Measurements from ENCODE around the gene TENM4. TPM values are rescaled to one million over a fixed set of nuclear protein-coding genes. Genes with fewer than 3 reads are reported as not detected.

Gene TENM4
- total RNA-seq, 1 experiment from 2014 or later, result 25.0 TPM

GRCh38 chr11:78706551-78706950 lies 734.3 kb downstream of the TENM4 start (continued):
- TF ChIP-seq, protein P1, sequence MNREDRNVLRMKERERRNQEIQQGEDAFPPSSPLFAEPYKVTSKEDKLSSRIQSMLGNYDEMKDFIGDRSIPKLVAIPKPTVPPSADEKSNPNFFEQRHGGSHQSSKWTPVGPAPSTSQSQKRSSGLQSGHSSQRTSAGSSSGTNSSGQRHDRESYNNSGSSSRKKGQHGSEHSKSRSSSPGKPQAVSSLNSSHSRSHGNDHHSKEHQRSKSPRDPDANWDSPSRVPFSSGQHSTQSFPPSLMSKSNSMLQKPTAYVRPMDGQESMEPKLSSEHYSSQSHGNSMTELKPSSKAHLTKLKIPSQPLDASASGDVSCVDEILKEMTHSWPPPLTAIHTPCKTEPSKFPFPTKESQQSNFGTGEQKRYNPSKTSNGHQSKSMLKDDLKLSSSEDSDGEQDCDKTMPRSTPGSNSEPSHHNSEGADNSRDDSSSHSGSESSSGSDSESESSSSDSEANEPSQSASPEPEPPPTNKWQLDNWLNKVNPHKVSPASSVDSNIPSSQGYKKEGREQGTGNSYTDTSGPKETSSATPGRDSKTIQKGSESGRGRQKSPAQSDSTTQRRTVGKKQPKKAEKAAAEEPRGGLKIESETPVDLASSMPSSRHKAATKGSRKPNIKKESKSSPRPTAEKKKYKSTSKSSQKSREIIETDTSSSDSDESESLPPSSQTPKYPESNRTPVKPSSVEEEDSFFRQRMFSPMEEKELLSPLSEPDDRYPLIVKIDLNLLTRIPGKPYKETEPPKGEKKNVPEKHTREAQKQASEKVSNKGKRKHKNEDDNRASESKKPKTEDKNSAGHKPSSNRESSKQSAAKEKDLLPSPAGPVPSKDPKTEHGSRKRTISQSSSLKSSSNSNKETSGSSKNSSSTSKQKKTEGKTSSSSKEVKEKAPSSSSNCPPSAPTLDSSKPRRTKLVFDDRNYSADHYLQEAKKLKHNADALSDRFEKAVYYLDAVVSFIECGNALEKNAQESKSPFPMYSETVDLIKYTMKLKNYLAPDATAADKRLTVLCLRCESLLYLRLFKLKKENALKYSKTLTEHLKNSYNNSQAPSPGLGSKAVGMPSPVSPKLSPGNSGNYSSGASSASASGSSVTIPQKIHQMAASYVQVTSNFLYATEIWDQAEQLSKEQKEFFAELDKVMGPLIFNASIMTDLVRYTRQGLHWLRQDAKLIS (CRISPR knock-in tag; IDR thresholded peaks at IDR 0.05; ENCODE audit: borderline replicate concordance), result no peak

GRCh38 chr11:78704811-78705210 lies 736.0 kb downstream of the TENM4 start:
- Mint-ChIP-seq H3K27ac (no peak overlapping the region), H3K4me3 (no peak overlapping the region), H3K27me3 (ENCODE audit: low read depth) (no peaks in the 10 kb centered on the region), H3K9me3 (no peaks in the 10 kb centered on the region), H3K36me3 (no peaks in the 10 kb centered on the region), H3K4me1 (no peaks in the 10 kb centered on the region)
- no peak; the same call in 1 of the 2 replicates for ATAC-seq
- ChIA-PET CTCF (interaction anchor here (1.2 to 3.2 kb wide), 2 partner anchors 11 to 60 kb away, joined by 3 to 20 read pairs; no protein-coding TSS in a partner anchor), POLR2A (no interaction called here)
- TF ChIP-seq TCF7 (CRISPR knock-in tag; IDR thresholded peaks at IDR 0.05; ENCODE audit: low read depth), result no peak
- no peak for TF ChIP-seq ZNF232 (CRISPR knock-in tag; IDR thresholded peaks at IDR 0.05)
- TF ChIP-seq MYBL2 (CRISPR knock-in tag; IDR thresholded peaks at IDR 0.05), result no peak
- TF ChIP-seq NR1H2 (CRISPR knock-in tag; IDR thresholded peaks at IDR 0.05), result no peak
- TF ChIP-seq, protein P2, sequence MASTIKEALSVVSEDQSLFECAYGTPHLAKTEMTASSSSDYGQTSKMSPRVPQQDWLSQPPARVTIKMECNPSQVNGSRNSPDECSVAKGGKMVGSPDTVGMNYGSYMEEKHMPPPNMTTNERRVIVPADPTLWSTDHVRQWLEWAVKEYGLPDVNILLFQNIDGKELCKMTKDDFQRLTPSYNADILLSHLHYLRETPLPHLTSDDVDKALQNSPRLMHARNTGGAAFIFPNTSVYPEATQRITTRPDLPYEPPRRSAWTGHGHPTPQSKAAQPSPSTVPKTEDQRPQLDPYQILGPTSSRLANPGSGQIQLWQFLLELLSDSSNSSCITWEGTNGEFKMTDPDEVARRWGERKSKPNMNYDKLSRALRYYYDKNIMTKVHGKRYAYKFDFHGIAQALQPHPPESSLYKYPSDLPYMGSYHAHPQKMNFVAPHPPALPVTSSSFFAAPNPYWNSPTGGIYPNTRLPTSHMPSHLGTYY (CRISPR knock-in tag; IDR thresholded peaks at IDR 0.05), result no peak
- TF ChIP-seq JUN (CRISPR knock-in tag; IDR thresholded peaks at IDR 0.05), result no peak
- no peak for TF ChIP-seq ZNF423 (CRISPR knock-in tag; IDR thresholded peaks at IDR 0.05)
- TF ChIP-seq FOXP1 (CRISPR knock-in tag; IDR thresholded peaks at IDR 0.05; ENCODE audit: borderline replicate concordance), result no peak
- no peak for TF ChIP-seq GTF2I (CRISPR knock-in tag; conservative IDR thresholded peaks at IDR 0.05)
- TF ChIP-seq, protein P3, sequence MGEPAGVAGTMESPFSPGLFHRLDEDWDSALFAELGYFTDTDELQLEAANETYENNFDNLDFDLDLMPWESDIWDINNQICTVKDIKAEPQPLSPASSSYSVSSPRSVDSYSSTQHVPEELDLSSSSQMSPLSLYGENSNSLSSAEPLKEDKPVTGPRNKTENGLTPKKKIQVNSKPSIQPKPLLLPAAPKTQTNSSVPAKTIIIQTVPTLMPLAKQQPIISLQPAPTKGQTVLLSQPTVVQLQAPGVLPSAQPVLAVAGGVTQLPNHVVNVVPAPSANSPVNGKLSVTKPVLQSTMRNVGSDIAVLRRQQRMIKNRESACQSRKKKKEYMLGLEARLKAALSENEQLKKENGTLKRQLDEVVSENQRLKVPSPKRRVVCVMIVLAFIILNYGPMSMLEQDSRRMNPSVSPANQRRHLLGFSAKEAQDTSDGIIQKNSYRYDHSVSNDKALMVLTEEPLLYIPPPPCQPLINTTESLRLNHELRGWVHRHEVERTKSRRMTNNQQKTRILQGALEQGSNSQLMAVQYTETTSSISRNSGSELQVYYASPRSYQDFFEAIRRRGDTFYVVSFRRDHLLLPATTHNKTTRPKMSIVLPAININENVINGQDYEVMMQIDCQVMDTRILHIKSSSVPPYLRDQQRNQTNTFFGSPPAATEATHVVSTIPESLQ (CRISPR knock-in tag; IDR thresholded peaks at IDR 0.05), result no peak
- TF ChIP-seq FOXK1 (CRISPR knock-in tag; IDR thresholded peaks at IDR 0.05), result no peak
- TF ChIP-seq EMX1 (CRISPR knock-in tag; IDR thresholded peaks at IDR 0.05), result no peak
- DNase-seq (ENCODE audit: low spot score), result no peak

- ChIA-PET CTCF (interaction anchor here (4.6 kb wide), 1 partner anchor 17 kb away, joined by 28 read pairs; no protein-coding TSS in a partner anchor), POLR2A (interaction anchor here (0.6 kb wide), 1 partner anchor 125 kb away, joined by 3 read pairs; the partner anchor contains the start of gene NARS2)
- Mint-ChIP-seq H3K27me3 (ENCODE audit: low read depth) (no peaks in the 10 kb centered on the region), H3K36me3 (no peaks in the 10 kb centered on the region), H3K9me3 (no peaks in the 10 kb centered on the region), H3K27ac (no peak overlapping the region), H3K4me3 (no peak overlapping the region), H3K4me1 (no peaks in the 10 kb centered on the region)
- no peak for DNase-seq (ENCODE audit: low spot score)
- ATAC-seq, result no peak
- no peak for TF ChIP-seq ARID4B (CRISPR knock-in tag; IDR thresholded peaks at IDR 0.05; ENCODE audit: borderline replicate concordance)
- no peak for TF ChIP-seq ELF4 (CRISPR knock-in tag; IDR thresholded peaks at IDR 0.05; ENCODE audit: low read depth)
- TF ChIP-seq CREM (CRISPR knock-in tag; IDR thresholded peaks at IDR 0.05), result no peak
- TF ChIP-seq, protein P4, sequence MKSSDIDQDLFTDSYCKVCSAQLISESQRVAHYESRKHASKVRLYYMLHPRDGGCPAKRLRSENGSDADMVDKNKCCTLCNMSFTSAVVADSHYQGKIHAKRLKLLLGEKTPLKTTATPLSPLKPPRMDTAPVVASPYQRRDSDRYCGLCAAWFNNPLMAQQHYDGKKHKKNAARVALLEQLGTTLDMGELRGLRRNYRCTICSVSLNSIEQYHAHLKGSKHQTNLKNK (CRISPR knock-in tag; IDR thresholded peaks at IDR 0.05), result no peak
- TF ChIP-seq ZBTB21 (CRISPR knock-in tag; IDR thresholded peaks at IDR 0.05; ENCODE audit: borderline replicate concordance), result no peak
- TF ChIP-seq NR3C1 (CRISPR knock-in tag; conservative IDR thresholded peaks at IDR 0.05; ENCODE audit: low read depth), result no peak
- no peak for TF ChIP-seq HMGA2 (CRISPR knock-in tag; IDR thresholded peaks at IDR 0.05)
- no peak for TF ChIP-seq ZNF121 (CRISPR knock-in tag; IDR thresholded peaks at IDR 0.05)
- no peak for TF ChIP-seq KAT7 (CRISPR knock-in tag; IDR thresholded peaks at IDR 0.05; ENCODE audit: borderline replicate concordance)
- no peak for TF ChIP-seq PRRX2 (CRISPR knock-in tag; IDR thresholded peaks at IDR 0.05)
Observed at GRCh38 chr11:78699609-78700135, 741.2 kb downstream of the TENM4 start.

All from WTC11 (cell line).